ENCODE results near the gene PRLH. TPM values are rescaled to one million over a fixed set of nuclear protein-coding genes. Genes with fewer than 3 reads are reported as not detected.

The PRLH gene
- total RNA-seq, 1 donor from 2014 or later = not detected

GRCh38 chr2:237546876-237547395, 19.4 kb upstream of the PRLH start:
- Mint-ChIP-seq H3K4me1 (ENCODE audit: unreplicated experiment) (no peaks in the 10 kb centered on the region), H3K4me3 (ENCODE audit: unreplicated experiment) (no peak overlapping the region), H3K36me3 (ENCODE audit: unreplicated experiment) (peaks cover 3% of the 10 kb centered on the region), H3K27me3 (ENCODE audit: unreplicated experiment) (no peaks in the 10 kb centered on the region), H3K9me3 (ENCODE audit: unreplicated experiment) (no peaks in the 10 kb centered on the region), H3K27ac (ENCODE audit: unreplicated experiment) (no peak overlapping the region)
- DNase-seq (ENCODE audit: extremely low spot score, unreplicated experiment) = no peak
- no peak for TF ChIP-seq CTCF (IDR thresholded peaks at IDR 0.05)

- no peak for TF ChIP-seq CTCF (IDR thresholded peaks at IDR 0.05)
- Mint-ChIP-seq H3K9me3 (ENCODE audit: unreplicated experiment) (no peaks in the 10 kb centered on the region), H3K4me3 (ENCODE audit: unreplicated experiment) (no peak overlapping the region), H3K36me3 (ENCODE audit: unreplicated experiment) (peaks cover 8% of the 10 kb centered on the region), H3K27ac (ENCODE audit: unreplicated experiment) (no peak overlapping the region), H3K27me3 (ENCODE audit: unreplicated experiment) (no peaks in the 10 kb centered on the region), H3K4me1 (ENCODE audit: unreplicated experiment) (no peaks in the 10 kb centered on the region)
- no peak for DNase-seq (ENCODE audit: extremely low spot score, unreplicated experiment)
Observed at GRCh38 chr2:237547841-237548416, 18.4 kb upstream of the PRLH start.

GRCh38 chr2:237549216-237549615, 17.2 kb upstream of the PRLH start:
- no peak overlapping the region for H3K4me3 Mint-ChIP-seq (ENCODE audit: unreplicated experiment)
- no peaks in the 10 kb centered on the region for H3K27me3 Mint-ChIP-seq (ENCODE audit: unreplicated experiment)
- H3K9me3 Mint-ChIP-seq (ENCODE audit: unreplicated experiment) = peaks cover 5% of the 10 kb centered on the region
- H3K36me3 Mint-ChIP-seq (ENCODE audit: unreplicated experiment) = peaks cover 17% of the 10 kb centered on the region
- H3K4me1 Mint-ChIP-seq (ENCODE audit: unreplicated experiment) = no peaks in the 10 kb centered on the region
- no peak for TF ChIP-seq CTCF (IDR thresholded peaks at IDR 0.05)
- no peak for DNase-seq (ENCODE audit: extremely low spot score, unreplicated experiment)
- H3K27ac Mint-ChIP-seq (ENCODE audit: unreplicated experiment) = no peak overlapping the region

GRCh38 chr2:237549643-237550415, 16.5 kb upstream of the PRLH start:
- H3K36me3 Mint-ChIP-seq (ENCODE audit: unreplicated experiment) = peaks cover 22% of the 10 kb centered on the region
- H3K9me3 Mint-ChIP-seq (ENCODE audit: unreplicated experiment) = peaks cover 9% of the 10 kb centered on the region
- H3K4me3 Mint-ChIP-seq (ENCODE audit: unreplicated experiment) = no peak overlapping the region
- H3K27me3 Mint-ChIP-seq (ENCODE audit: unreplicated experiment) = no peaks in the 10 kb centered on the region
- no peaks in the 10 kb centered on the region for H3K4me1 Mint-ChIP-seq (ENCODE audit: unreplicated experiment)
- DNase-seq (ENCODE audit: extremely low spot score, unreplicated experiment) = no peak
- no peak overlapping the region for H3K27ac Mint-ChIP-seq (ENCODE audit: unreplicated experiment)
- no peak for TF ChIP-seq CTCF (IDR thresholded peaks at IDR 0.05)

- Mint-ChIP-seq H3K9me3 (ENCODE audit: unreplicated experiment) (peaks cover 13% of the 10 kb centered on the region), H3K36me3 (ENCODE audit: unreplicated experiment) (peaks cover 28% of the 10 kb centered on the region), H3K27ac (ENCODE audit: unreplicated experiment) (no peak overlapping the region), H3K4me1 (ENCODE audit: unreplicated experiment) (no peaks in the 10 kb centered on the region), H3K4me3 (ENCODE audit: unreplicated experiment) (no peak overlapping the region), H3K27me3 (ENCODE audit: unreplicated experiment) (no peaks in the 10 kb centered on the region)
- no peak for TF ChIP-seq CTCF (IDR thresholded peaks at IDR 0.05)
- DNase-seq (ENCODE audit: extremely low spot score, unreplicated experiment) = no peak
Observed at GRCh38 chr2:237551071-237551574, 15.3 kb upstream of the PRLH start.

Measured in osteocyte (in vitro differentiated cells).